ENCODE measurements around the gene ZFP36L2. TPM values are rescaled to one million over a fixed set of nuclear protein-coding genes. Genes with fewer than 3 reads are reported as not detected.

ZFP36L2 gene
- total RNA-seq, 2 donors from 2014 or later, result 172 to 197 TPM

- Histone ChIP-seq H3K9me3 (no peaks in the 10 kb centered on the region), H3K36me3 (peaks cover 25% of the 10 kb centered on the region), H3K27me3 (replicated peaks; ENCODE audit: insufficient read depth) (no peaks in the 10 kb centered on the region), H3K4me1 (ENCODE audit: control insufficient read depth in 1 of 2, low read depth in 2 of 2) (peaks cover 18 to 21% of the 10 kb centered on the region in 2 donors), H3K27ac (peak overlapping the region; percentile 96 to 98), H3K4me3 (peak overlapping the region; percentile 88)
- TF ChIP-seq CTCF (IDR thresholded peaks at IDR 0.05), result no peak
- DNase-seq (ENCODE audit: low spot score) (no peak), ATAC-seq (ENCODE audit: insufficient number of reproducible peaks, low FRiP score, low read depth) (no peak)
Observed at GRCh38 chr2:43227830-43228281, 1.4 kb upstream of the ZFP36L2 start.

- Histone ChIP-seq H3K4me3 (peak overlapping the region; percentile 88), H3K36me3 (peaks cover 32% of the 10 kb centered on the region), H3K27ac (peak overlapping the region; percentile 96 to 98), H3K9me3 (no peaks in the 10 kb centered on the region), H3K27me3 (replicated peaks; ENCODE audit: insufficient read depth) (no peaks in the 10 kb centered on the region), H3K4me1 (ENCODE audit: control insufficient read depth in 1 of 2, low read depth in 2 of 2) (peaks cover 19 to 21% of the 10 kb centered on the region in 2 donors)
- ATAC-seq (ENCODE audit: insufficient number of reproducible peaks, low FRiP score, low read depth), result peak; percentile 35
- peak; percentile 17 for TF ChIP-seq CTCF (IDR thresholded peaks at IDR 0.05)
- DNase-seq (ENCODE audit: low spot score), result peak; percentile 89
Observed at GRCh38 chr2:43226955-43227829, 786 bp upstream of the ZFP36L2 start.

- ATAC-seq (ENCODE audit: insufficient number of reproducible peaks, low FRiP score, low read depth), result peak; percentile 3
- no peaks in the 10 kb centered on the region for H3K9me3 ChIP-seq
- peaks cover 27 to 33% of the 10 kb centered on the region in 2 donors for H3K4me1 ChIP-seq (ENCODE audit: control insufficient read depth in 1 of 2, low read depth in 2 of 2)
Observed at GRCh38 chr2:43225788-43226557, 433 bp downstream of the ZFP36L2 start.

GRCh38 chr2:43225093-43225787 is 1.2 kb downstream of the ZFP36L2 start:
- peak overlapping the region; percentile 88 for H3K4me3 ChIP-seq
- peak overlapping the region; percentile 98 to 99 for H3K27ac ChIP-seq
- ATAC-seq (ENCODE audit: insufficient number of reproducible peaks, low FRiP score, low read depth), result no peak
- H3K36me3 ChIP-seq, result peaks cover 30% of the 10 kb centered on the region
- no peaks in the 10 kb centered on the region for H3K9me3 ChIP-seq
- DNase-seq (ENCODE audit: low spot score), result no peak
- no peak for TF ChIP-seq CTCF (IDR thresholded peaks at IDR 0.05)
- H3K27me3 ChIP-seq (replicated peaks; ENCODE audit: insufficient read depth), result no peaks in the 10 kb centered on the region
- H3K4me1 ChIP-seq (ENCODE audit: control insufficient read depth in 1 of 2, low read depth in 2 of 2), result peaks cover 34 to 40% of the 10 kb centered on the region in 2 donors

More at GRCh38 chr2:43225788-43226557, 433 bp downstream of the ZFP36L2 start:
- TF ChIP-seq CTCF (IDR thresholded peaks at IDR 0.05), result no peak
- Histone ChIP-seq H3K36me3 (peaks cover 33% of the 10 kb centered on the region), H3K27me3 (replicated peaks; ENCODE audit: insufficient read depth) (no peaks in the 10 kb centered on the region), H3K4me3 (peak overlapping the region; percentile 88), H3K27ac (peak overlapping the region; percentile 98 to 99)
- no peak for DNase-seq (ENCODE audit: low spot score)

All from thoracic aorta (tissue), 2 donors.